SKM-1 treated with dmso at 0.1 percent for 144 hours (cell line): ENCODE measurements around the gene ZFHX3.
A peak's percentile ranks its signal among the peaks of the same experiment; 100 is the strongest.

ENCODE experiments used
- DNase-seq: peaks from one replicate; lab custom pipeline; 2025; ENCODE audit not compliant: unreplicated experiment; lab: John Stamatoyannopoulos, UW

The ZFHX3 gene

GRCh38 chr16:72884037-72884436 is 163.9 kb downstream of the ZFHX3 start:
- DNase-seq = no peak

GRCh38 chr16:72879846-72880245 is 168.1 kb downstream of the ZFHX3 start:
- DNase-seq = no peak

GRCh38 chr16:72878301-72879269 is 169.3 kb downstream of the ZFHX3 start:
- no peak for DNase-seq

- no peak for DNase-seq
Observed at GRCh38 chr16:72877374-72878028, 170.4 kb downstream of the ZFHX3 start.

GRCh38 chr16:72876981-72877373 is 171.0 kb downstream of the ZFHX3 start:
- DNase-seq = no peak

- peak; percentile 70 for DNase-seq
Observed at GRCh38 chr16:72876221-72876620, 171.7 kb downstream of the ZFHX3 start.

- DNase-seq = no peak
Observed at GRCh38 chr16:72875291-72876031, 172.5 kb downstream of the ZFHX3 start.

GRCh38 chr16:72873853-72874252 is 174.1 kb downstream of the ZFHX3 start:
- no peak for DNase-seq

GRCh38 chr16:72873044-72873443 is 174.9 kb downstream of the ZFHX3 start:
- DNase-seq = no peak

- DNase-seq = no peak
Observed at GRCh38 chr16:72865835-72866234, 182.1 kb downstream of the ZFHX3 start.

GRCh38 chr16:72865258-72865657 is 182.7 kb downstream of the ZFHX3 start:
- DNase-seq = no peak

GRCh38 chr16:72864130-72864833 is 183.6 kb downstream of the ZFHX3 start:
- DNase-seq = no peak

- no peak for DNase-seq
Observed at GRCh38 chr16:72862090-72862489, 185.8 kb downstream of the ZFHX3 start.

GRCh38 chr16:72860726-72861562 is 187.0 kb downstream of the ZFHX3 start:
- DNase-seq = no peak

GRCh38 chr16:72859581-72859980 is 188.3 kb downstream of the ZFHX3 start:
- no peak for DNase-seq

- no peak for DNase-seq
Observed at GRCh38 chr16:72858665-72859493, 189.0 kb downstream of the ZFHX3 start.

GRCh38 chr16:72857834-72858664 is 189.9 kb downstream of the ZFHX3 start:
- DNase-seq = no peak

- peak; percentile 26 for DNase-seq
Observed at GRCh38 chr16:72856797-72857196, 191.1 kb downstream of the ZFHX3 start.
